Mesothelial cell of epicardium (in vitro differentiated cells): ENCODE data around the gene RPS2. TPM values are rescaled to one million over a fixed set of nuclear protein-coding genes. Genes with fewer than 3 reads are reported as not detected.

Source experiments
- DNase-seq, 2 experiments: peaks; one replicate each; pipeline ENCODE4 v3.0.0; 2021; ENCODE audit warnings: low spot score in 2 of 2; ENCODE audit not compliant: unreplicated experiment in 2 of 2
- H3K27ac Mint-ChIP-seq: 2 replicates; pipeline ENCODE4 v1.8.0; 2021; ENCODE audit warnings: mixed read lengths
- H3K27me3 Mint-ChIP-seq: 2 replicates; pipeline ENCODE4 v1.8.0; 2021; ENCODE audit warnings: low read depth, mixed read lengths
- H3K36me3 Mint-ChIP-seq: 2 replicates; pipeline ENCODE4 v1.8.0; 2021; ENCODE audit warnings: mixed read lengths
- H3K4me1 Mint-ChIP-seq: 2 replicates; pipeline ENCODE4 v1.8.0; 2021; ENCODE audit warnings: mixed read lengths
- H3K4me3 Mint-ChIP-seq: 2 replicates; pipeline ENCODE4 v1.8.0; 2021; ENCODE audit warnings: mild to moderate bottlenecking, moderate library complexity, mixed read lengths
- H3K9me3 Mint-ChIP-seq: 2 replicates; pipeline ENCODE4 v1.8.0; 2021; ENCODE audit warnings: mixed read lengths
- CTCF ChIP-seq: fragments of 200-600 bp; sonication (generic); IDR thresholded peaks from one replicate; pipeline ENCODE4 v1.5.0; 2021; ENCODE audit warnings: antibody characterized with exemption; ENCODE audit not compliant: unreplicated experiment
- total RNA-seq: library from RNA; stranded (reverse); gene quantifications from 3 replicates; pipeline ENCODE4 v1.2.1, GENCODE V29; 2021

RPS2 gene
- total RNA-seq, 1 donor from 2014 or later, result 2,265 TPM

- Mint-ChIP-seq H3K27ac (no peak overlapping the region), H3K9me3 (no peaks in the 10 kb centered on the region), H3K4me1 (peaks cover 2% of the 10 kb centered on the region), H3K4me3 (no peak overlapping the region), H3K27me3 (peaks cover 57% of the 10 kb centered on the region), H3K36me3 (no peaks in the 10 kb centered on the region)
- no peak for TF ChIP-seq CTCF
- no peak for DNase-seq
Observed at GRCh38 chr16:1914988-1915387, 49.6 kb downstream of the RPS2 start.

GRCh38 chr16:1914084-1914608 lies 50.5 kb downstream of the RPS2 start:
- H3K4me1 Mint-ChIP-seq, result peaks cover 2% of the 10 kb centered on the region
- H3K27me3 Mint-ChIP-seq, result peaks cover 49% of the 10 kb centered on the region
- no peak for DNase-seq
- no peaks in the 10 kb centered on the region for H3K36me3 Mint-ChIP-seq
- no peak overlapping the region for H3K27ac Mint-ChIP-seq
- TF ChIP-seq CTCF, result no peak
- no peaks in the 10 kb centered on the region for H3K9me3 Mint-ChIP-seq
- no peak overlapping the region for H3K4me3 Mint-ChIP-seq

- Mint-ChIP-seq H3K27ac (no peak overlapping the region), H3K4me1 (peaks cover 2% of the 10 kb centered on the region), H3K27me3 (peaks cover 46% of the 10 kb centered on the region), H3K36me3 (no peaks in the 10 kb centered on the region), H3K4me3 (no peak overlapping the region), H3K9me3 (no peaks in the 10 kb centered on the region)
- TF ChIP-seq CTCF, result no peak
- DNase-seq, result no peak
Observed at GRCh38 chr16:1913327-1914083, 51.1 kb downstream of the RPS2 start.

- no peak for TF ChIP-seq CTCF
- H3K9me3 Mint-ChIP-seq, result no peaks in the 10 kb centered on the region
- peaks cover 2% of the 10 kb centered on the region for H3K4me1 Mint-ChIP-seq
- no peak overlapping the region for H3K4me3 Mint-ChIP-seq
- H3K27ac Mint-ChIP-seq, result no peak overlapping the region
- no peak for DNase-seq
- H3K36me3 Mint-ChIP-seq, result no peaks in the 10 kb centered on the region
- peaks cover 39% of the 10 kb centered on the region for H3K27me3 Mint-ChIP-seq
Observed at GRCh38 chr16:1912215-1912543, 52.4 kb downstream of the RPS2 start.

Other genes starting within 250 kb of the RPS2 start
- gene NME3, start 193.3 kb downstream of the RPS2 start, total RNA-seq, result 56.6 to 58.4 TPM (median 57.7 TPM) in 3 replicates
- 32.3 to 41.5 TPM (median 35.2 TPM) in 3 replicates for gene EME2, start 192.0 kb downstream of the RPS2 start, total RNA-seq
- 62.2 to 65.3 TPM (median 63.9 TPM) in 3 replicates for gene MRPS34, start 191.7 kb downstream of the RPS2 start, total RNA-seq
- 49.6 to 51.4 TPM (median 50.0 TPM) in 3 replicates for gene SPSB3, start 182.3 kb downstream of the RPS2 start, total RNA-seq
- 62.9 to 65.3 TPM (median 63.6 TPM) in 3 replicates for gene NUBP2, start 181.9 kb downstream of the RPS2 start, total RNA-seq
- gene IGFALS, start 171.1 kb downstream of the RPS2 start, total RNA-seq, result 0.34 to 0.63 TPM (median 0.35 TPM) in 3 replicates
- gene HAGH, start 138.0 kb downstream of the RPS2 start, total RNA-seq, result 27.8 to 29.8 TPM (median 29.7 TPM) in 3 replicates
- gene FAHD1, start 137.6 kb downstream of the RPS2 start, total RNA-seq, result 21.3 to 24.1 TPM (median 23.1 TPM) in 3 replicates
- not detected in 3 replicates for gene MEIOB, start 92.7 kb downstream of the RPS2 start, total RNA-seq
- 0.22 to 0.36 TPM in 2 of 3 replicates, not detected in the other for gene HS3ST6, start 46.4 kb downstream of the RPS2 start, total RNA-seq
- gene MSRB1, start 21.6 kb downstream of the RPS2 start, total RNA-seq, result 13.1 to 14.1 TPM (median 13.4 TPM) in 3 replicates
- gene RPL3L, start 10.1 kb downstream of the RPS2 start, total RNA-seq, result 0.40 to 0.45 TPM in 2 of 3 replicates, not detected in the other
- 92.9 to 103 TPM (median 95.0 TPM) in 3 replicates for gene NDUFB10, start 5.3 kb downstream of the RPS2 start, total RNA-seq
- gene RNF151, start 2.0 kb upstream of the RPS2 start, total RNA-seq, result not detected in 3 replicates
- 35.5 to 40.6 TPM (median 37.2 TPM) in 3 replicates for gene TBL3, start 7.2 kb upstream of the RPS2 start, total RNA-seq
- 0.42 to 1.3 TPM (median 0.73 TPM) in 3 replicates for gene NOXO1, start 16.6 kb upstream of the RPS2 start, total RNA-seq
- 22.8 to 26.5 TPM (median 23.7 TPM) in 3 replicates for gene GFER, start 19.4 kb upstream of the RPS2 start, total RNA-seq
- 0.49 to 1.3 TPM (median 1.0 TPM) in 3 replicates for gene SYNGR3, start 25.1 kb upstream of the RPS2 start, total RNA-seq
- 50.6 to 52.7 TPM (median 52.7 TPM) in 3 replicates for gene ZNF598, start 45.0 kb upstream of the RPS2 start, total RNA-seq
- 14.0 to 16.1 TPM (median 15.4 TPM) in 3 replicates for gene NPW, start 55.0 kb upstream of the RPS2 start, total RNA-seq
- gene NHERF2, start 62.1 kb upstream of the RPS2 start, total RNA-seq, result 48.1 to 55.1 TPM (median 51.3 TPM) in 3 replicates
- gene NTHL1, start 83.0 kb upstream of the RPS2 start, total RNA-seq, result 27.6 to 31.1 TPM (median 29.7 TPM) in 3 replicates
- gene TSC2, start 83.2 kb upstream of the RPS2 start, total RNA-seq, result 242 to 250 TPM (median 243 TPM) in 3 replicates
- 173 to 183 TPM (median 175 TPM) in 3 replicates for gene PKD1, start 171.1 kb upstream of the RPS2 start, total RNA-seq
- gene RAB26, start 183.8 kb upstream of the RPS2 start, total RNA-seq, result 1.1 to 1.5 TPM (median 1.3 TPM) in 3 replicates
- 63.1 to 68.5 TPM (median 66.1 TPM) in 3 replicates for gene TRAF7, start 191.0 kb upstream of the RPS2 start, total RNA-seq
- gene CASKIN1, start 231.8 kb upstream of the RPS2 start, total RNA-seq, result 8.9 to 9.8 TPM (median 9.8 TPM) in 3 replicates
- 45.9 to 49.0 TPM (median 47.2 TPM) in 3 replicates for gene MLST8, start 240.6 kb upstream of the RPS2 start, total RNA-seq
- 11.9 to 14.4 TPM (median 13.0 TPM) in 3 replicates for gene BRICD5, start 246.0 kb upstream of the RPS2 start, total RNA-seq